ENCODE results near the gene CUBN.
"Not testable (repeated sequence)": the region's sequence is repeated elsewhere in the genome, so short reads cannot be mapped to it uniquely, and the experiment has no call there.

The CUBN gene

DNA sequence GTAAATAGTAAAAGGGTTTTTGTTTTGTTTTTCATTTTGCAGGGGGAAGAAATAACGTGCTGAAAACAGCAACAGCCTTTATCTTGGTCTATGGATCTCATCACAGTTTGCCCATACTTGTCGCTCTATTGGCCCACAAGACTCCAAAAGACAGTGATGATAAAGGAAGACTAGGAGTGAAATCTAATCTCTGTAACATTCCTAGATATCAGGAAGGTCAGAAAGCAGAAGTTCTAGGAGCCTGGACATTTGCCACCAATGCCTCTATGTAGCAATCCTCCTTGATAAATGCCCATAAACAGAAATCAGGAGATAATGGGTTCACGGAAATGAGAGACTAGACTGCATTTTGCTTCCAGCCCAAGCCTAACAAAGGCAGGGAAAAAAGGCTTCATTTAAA is 8.9 kb downstream of the CUBN start:
- TF ChIP-seq, protein P1, sequence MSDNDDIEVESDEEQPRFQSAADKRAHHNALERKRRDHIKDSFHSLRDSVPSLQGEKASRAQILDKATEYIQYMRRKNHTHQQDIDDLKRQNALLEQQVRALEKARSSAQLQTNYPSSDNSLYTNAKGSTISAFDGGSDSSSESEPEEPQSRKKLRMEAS (IDR thresholded peaks at IDR 0.05; ENCODE audit: low read depth, low read length) = no peak
- TF ChIP-seq POLR2A (IDR thresholded peaks at IDR 0.05; ENCODE audit: extremely low read depth, insufficient read length) (no peak), MYC (IDR thresholded peaks at IDR 0.05; ENCODE audit: low read depth, low read length) (no peak), CTCF (IDR thresholded peaks at IDR 0.05; ENCODE audit: low read depth, low read length) (no peak)
- no peak for DNase-seq (ENCODE audit: low read depth)
- H3K4me3 ChIP-seq (ENCODE audit: low read depth, low read length) = no peak overlapping the region

DNA sequence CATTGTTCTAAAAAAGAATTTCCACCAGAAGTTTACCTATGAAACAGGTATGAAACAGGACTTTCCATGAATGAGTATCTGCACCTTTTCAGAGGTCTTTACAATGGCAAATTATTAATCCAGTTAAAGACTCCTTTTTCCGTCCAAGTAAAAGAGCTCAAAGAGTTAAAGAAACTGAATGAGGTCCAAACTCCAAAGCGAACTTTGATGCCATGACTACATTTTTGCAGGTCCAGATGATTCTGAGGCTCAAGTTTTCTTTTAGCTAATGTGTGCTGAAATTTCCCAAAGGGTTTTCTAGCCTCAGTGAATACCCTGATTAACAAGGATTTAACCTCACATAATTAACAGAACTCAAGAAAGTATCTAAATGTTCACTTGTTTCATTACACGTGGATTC is 9.8 kb downstream of the CUBN start:
- no peak for TF ChIP-seq POLR2A (IDR thresholded peaks at IDR 0.05; ENCODE audit: extremely low read depth, insufficient read length)
- TF ChIP-seq, protein P1 (IDR thresholded peaks at IDR 0.05; ENCODE audit: low read depth, low read length) = no peak
- no peak for TF ChIP-seq MYC (IDR thresholded peaks at IDR 0.05; ENCODE audit: low read depth, low read length)
- no peak for TF ChIP-seq CTCF (IDR thresholded peaks at IDR 0.05; ENCODE audit: low read depth, low read length)
- no peak overlapping the region for H3K4me3 ChIP-seq (ENCODE audit: low read depth, low read length)
- no peak for DNase-seq (ENCODE audit: low read depth)

- TF ChIP-seq, protein P1 (IDR thresholded peaks at IDR 0.05; ENCODE audit: low read depth, low read length) = no peak
- TF ChIP-seq MYC (IDR thresholded peaks at IDR 0.05; ENCODE audit: low read depth, low read length) (no peak), CTCF (IDR thresholded peaks at IDR 0.05; ENCODE audit: low read depth, low read length) (no peak), POLR2A (IDR thresholded peaks at IDR 0.05; ENCODE audit: extremely low read depth, insufficient read length) (no peak)
- H3K4me3 ChIP-seq (ENCODE audit: low read depth, low read length) = no peak overlapping the region
- no peak for DNase-seq (ENCODE audit: low read depth)
Measured at GRCh38 chr10:17116193-17116592, 13.4 kb downstream of the CUBN start.

GRCh38 chr10:17115683-17116082 is 13.9 kb downstream of the CUBN start:
- DNase-seq (ENCODE audit: low read depth) = no peak

DNA sequence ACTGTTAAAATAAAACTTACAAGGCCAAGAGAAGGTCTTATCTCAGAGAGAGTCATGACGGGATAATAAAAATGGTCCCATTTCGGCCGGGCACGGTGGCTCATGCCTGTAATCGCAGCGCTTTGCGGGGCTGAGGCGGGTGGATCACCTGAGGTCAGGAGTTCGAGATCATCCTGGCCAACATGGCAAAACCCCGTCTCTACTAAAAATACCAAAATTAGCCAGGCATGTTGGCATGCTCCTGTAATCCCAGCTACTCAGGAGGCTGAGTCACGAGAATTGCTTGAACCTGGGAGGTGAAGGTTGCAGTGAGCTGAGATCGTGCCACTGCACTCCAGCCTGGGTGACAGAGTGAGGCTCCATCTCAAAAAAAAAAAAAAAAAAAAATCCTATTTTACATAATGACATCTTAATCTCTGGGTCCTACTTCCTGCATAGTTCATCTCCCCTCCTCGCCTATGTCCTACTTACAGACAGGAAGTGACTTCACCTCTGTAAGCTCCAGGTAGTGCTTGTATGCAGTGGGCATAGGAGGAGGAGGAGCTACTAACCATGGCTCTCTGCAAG is 14.7 kb downstream of the CUBN start:
- DNase-seq (ENCODE audit: low read depth); H3K4me3 ChIP-seq (ENCODE audit: low read depth, low read length): not testable (repeated sequence)

More at GRCh38 chr10:17115683-17116082, 13.9 kb downstream of the CUBN start:
- TF ChIP-seq POLR2A (IDR thresholded peaks at IDR 0.05; ENCODE audit: extremely low read depth, insufficient read length) (no peak), CTCF (IDR thresholded peaks at IDR 0.05; ENCODE audit: low read depth, low read length) (no peak), MYC (IDR thresholded peaks at IDR 0.05; ENCODE audit: low read depth, low read length) (no peak)
- TF ChIP-seq, protein P1 (IDR thresholded peaks at IDR 0.05; ENCODE audit: low read depth, low read length) = no peak
- H3K4me3 ChIP-seq (ENCODE audit: low read depth, low read length) = no peak overlapping the region

DNA sequence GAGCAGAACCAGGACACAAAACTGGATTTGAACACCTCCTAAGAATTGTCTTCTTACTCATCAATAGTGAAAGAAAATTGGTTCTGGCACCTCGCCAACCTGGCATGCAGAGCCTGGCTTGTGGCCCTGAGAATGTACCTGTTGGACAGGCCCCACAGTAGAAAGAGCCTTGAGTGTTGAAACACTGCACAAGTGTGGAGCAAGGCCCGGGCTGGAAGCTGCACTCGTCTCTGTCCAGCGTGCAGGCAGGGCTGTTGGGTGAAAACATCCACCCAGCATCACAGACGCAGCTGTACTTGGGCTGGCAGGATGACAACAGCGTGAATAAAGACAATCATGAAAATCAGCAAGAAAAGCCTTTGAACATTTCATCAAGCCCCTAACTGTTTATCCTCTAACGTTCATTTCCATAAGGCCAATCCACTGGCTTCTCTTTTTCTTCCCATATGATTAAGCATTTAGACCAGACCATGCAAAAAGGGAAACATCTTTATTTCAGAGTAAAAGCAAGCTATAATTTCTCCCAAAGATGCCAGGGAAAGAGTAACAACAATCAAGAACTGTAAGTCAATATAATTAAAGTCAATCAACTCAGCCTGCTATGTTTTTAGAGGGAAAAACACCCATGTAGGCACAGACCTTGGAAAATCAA is 15.6 kb downstream of the CUBN start:
- no peak for DNase-seq (ENCODE audit: low read depth)
- no peak overlapping the region for H3K4me3 ChIP-seq (ENCODE audit: low read depth, low read length)
- TF ChIP-seq MYC (IDR thresholded peaks at IDR 0.05; ENCODE audit: low read depth, low read length) (no peak), CTCF (IDR thresholded peaks at IDR 0.05; ENCODE audit: low read depth, low read length) (no peak), POLR2A (IDR thresholded peaks at IDR 0.05; ENCODE audit: extremely low read depth, insufficient read length) (no peak)
- TF ChIP-seq, protein P1 (IDR thresholded peaks at IDR 0.05; ENCODE audit: low read depth, low read length) = no peak
